Renal cortical epithelial cell (primary cell): ENCODE results near the gene BBC3. TPM values are rescaled to one million over a fixed set of nuclear protein-coding genes. Genes with fewer than 3 reads are reported as not detected.
"Not testable (repeated sequence)": the region's sequence is repeated elsewhere in the genome, so short reads cannot be mapped to it uniquely, and the experiment has no call there.

Source experiments
- DNase-seq: peaks from one replicate; pipeline ENCODE4 v3.0.0-alpha.2; 2011; ENCODE audit warnings: low read depth
- total RNA-seq: library from RNA; depleted of rRNA; stranded (reverse); fragments of >200 nt; gene quantifications from 2 replicates; pipeline ENCODE4 v1.2.3, GENCODE V29; 2014

BBC3 gene
- total RNA-seq, 1 donor from 2014 or later = 21.1 TPM

- no peak for DNase-seq
These were observed 27.4 kb upstream of the BBC3 start for GRCh38 chr19:47258434-47258833.

GRCh38 chr19:47257411-47258169 lies 26.6 kb upstream of the BBC3 start:
- DNase-seq = no peak

- DNase-seq = peak; percentile 93
These were observed 25.9 kb upstream of the BBC3 start for GRCh38 chr19:47256693-47257410.

- DNase-seq = peak; percentile 90
These were observed 25.1 kb upstream of the BBC3 start, which contains the start of gene CCDC9 for GRCh38 chr19:47255879-47256692. Gene CCDC9, plus strand, starts transcription at chr19:47256525. Its CDS starts 1,876 bp downstream, at chr19:47258401.

GRCh38 chr19:47253970-47254369 lies 23.0 kb upstream of the BBC3 start:
- DNase-seq = no peak

GRCh38 chr19:47253467-47253881 lies 22.5 kb upstream of the BBC3 start:
- DNase-seq = peak; percentile 79

GRCh38 chr19:47253016-47253415 lies 22.0 kb upstream of the BBC3 start:
- not testable (repeated sequence) for DNase-seq

GRCh38 chr19:47247308-47247990 lies 16.4 kb upstream of the BBC3 start:
- peak; percentile 51 for DNase-seq

GRCh38 chr19:47243776-47244547 lies 13.0 kb upstream of the BBC3 start:
- peak; percentile 76 for DNase-seq

- no peak for DNase-seq
These were observed 12.4 kb upstream of the BBC3 start for GRCh38 chr19:47243364-47243775.

GRCh38 chr19:47241919-47242577 lies 11.0 kb upstream of the BBC3 start:
- no peak for DNase-seq

- DNase-seq = peak; percentile 48
These were observed 10.3 kb upstream of the BBC3 start for GRCh38 chr19:47240996-47241918.

- DNase-seq = no peak
These were observed 9.6 kb upstream of the BBC3 start for GRCh38 chr19:47240556-47240955.

- DNase-seq = no peak
These were observed 8.8 kb upstream of the BBC3 start for GRCh38 chr19:47239610-47240296.

- DNase-seq = no peak
These were observed 8.2 kb upstream of the BBC3 start for GRCh38 chr19:47239152-47239551.

- no peak for DNase-seq
These were observed 5.2 kb upstream of the BBC3 start for GRCh38 chr19:47236072-47236675.

- DNase-seq = peak; percentile 84
These were observed 1.6 kb upstream of the BBC3 start for GRCh38 chr19:47232422-47233211.
